Measurements from ENCODE around the gene CTBS.

Gene CTBS, protein sequence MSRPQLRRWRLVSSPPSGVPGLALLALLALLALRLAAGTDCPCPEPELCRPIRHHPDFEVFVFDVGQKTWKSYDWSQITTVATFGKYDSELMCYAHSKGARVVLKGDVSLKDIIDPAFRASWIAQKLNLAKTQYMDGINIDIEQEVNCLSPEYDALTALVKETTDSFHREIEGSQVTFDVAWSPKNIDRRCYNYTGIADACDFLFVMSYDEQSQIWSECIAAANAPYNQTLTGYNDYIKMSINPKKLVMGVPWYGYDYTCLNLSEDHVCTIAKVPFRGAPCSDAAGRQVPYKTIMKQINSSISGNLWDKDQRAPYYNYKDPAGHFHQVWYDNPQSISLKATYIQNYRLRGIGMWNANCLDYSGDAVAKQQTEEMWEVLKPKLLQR

GRCh38 chr1:84573967-84574842 lies at the start of gene CTBS:
TSS of gene CTBS (minus strand) at chr1:84574440. CDS start at chr1:84574415, 25 bp downstream.
- Histone ChIP-seq H3K4me1 (peaks cover 19% of the 10 kb centered on the region), H3K4me3 (peak within 1 kb of the TSS; percentile 80), H3K27ac (peak within 1 kb of the TSS; percentile 95), H3K9me3 (no peaks in the 10 kb centered on the region), H3K27me3 (no peaks in the 10 kb centered on the region), H4K20me1 (no peaks in the 10 kb centered on the region), H3K36me3 (peaks cover 12% of the 10 kb centered on the region), H3K9ac (peak within 1 kb of the TSS; percentile 95), H3K4me2 (peak within 1 kb of the TSS; percentile 92)
- TF ChIP-seq Cebpa-rat (IDR thresholded peaks at IDR 0.05) = no peak

DNA sequence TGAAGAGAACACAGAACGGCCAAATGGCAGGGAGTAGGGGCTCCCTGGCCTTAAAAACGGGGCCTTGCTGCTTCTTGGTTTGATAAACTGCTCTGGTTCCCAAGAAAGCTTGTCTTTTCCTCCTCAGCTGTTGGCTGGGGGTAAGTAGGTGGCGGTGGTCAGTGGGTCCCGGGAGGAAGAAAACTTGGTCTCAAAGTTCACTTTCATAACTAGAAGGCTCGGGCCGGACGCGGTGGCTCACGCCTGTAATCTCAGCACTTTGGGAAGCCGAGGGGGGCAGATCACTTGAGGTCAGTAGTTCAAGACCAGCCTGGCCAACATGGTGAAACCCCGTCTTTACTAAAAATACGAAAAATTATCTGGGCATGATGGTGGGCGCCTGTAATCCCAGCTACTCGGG lies 47.3 kb upstream of the CTBS start:
- Histone ChIP-seq H3K27me3 (no peaks in the 10 kb centered on the region), H3K27ac (no peak overlapping the region), H3K4me2 (peak overlapping the region; percentile 89; the same call in 1 of the 2 replicates), H3K4me3 (no peak overlapping the region), H3K4me1 (peaks cover 12% of the 10 kb centered on the region), H4K20me1 (no peaks in the 10 kb centered on the region), H3K9ac (no peak overlapping the region), H3K9me3 (no peaks in the 10 kb centered on the region), H3K36me3 (no peaks in the 10 kb centered on the region)
- no peak for TF ChIP-seq Cebpa-rat (IDR thresholded peaks at IDR 0.05)

- H3K36me3 ChIP-seq = no peaks in the 10 kb centered on the region
- peak overlapping the region; percentile 69 for H3K27ac ChIP-seq
- peak overlapping the region; percentile 71 for H3K4me3 ChIP-seq
- TF ChIP-seq Cebpa-rat (IDR thresholded peaks at IDR 0.05) = no peak
- peaks cover 12% of the 10 kb centered on the region for H3K4me1 ChIP-seq
- H3K9ac ChIP-seq = peak overlapping the region; percentile 73
- H3K9me3 ChIP-seq = no peaks in the 10 kb centered on the region
- H3K27me3 ChIP-seq = no peaks in the 10 kb centered on the region
- peak overlapping the region; percentile 89 for H3K4me2 ChIP-seq
- H4K20me1 ChIP-seq = no peaks in the 10 kb centered on the region
Observed at GRCh38 chr1:84620720-84621313, 46.6 kb upstream of the CTBS start.

- TF ChIP-seq Cebpa-rat (IDR thresholded peaks at IDR 0.05) = no peak
- no peak overlapping the region for H3K4me3 ChIP-seq
- peaks cover 12% of the 10 kb centered on the region for H3K4me1 ChIP-seq
- no peaks in the 10 kb centered on the region for H3K36me3 ChIP-seq
- no peak overlapping the region for H3K4me2 ChIP-seq
- H4K20me1 ChIP-seq = no peaks in the 10 kb centered on the region
- H3K9ac ChIP-seq = no peak overlapping the region
- H3K27ac ChIP-seq = no peak overlapping the region
- no peaks in the 10 kb centered on the region for H3K27me3 ChIP-seq
- peaks cover 9% of the 10 kb centered on the region for H3K9me3 ChIP-seq
Observed at GRCh38 chr1:84619383-84620102, 45.3 kb upstream of the CTBS start.

GRCh38 chr1:84617349-84617748 lies 43.1 kb upstream of the CTBS start:
- Histone ChIP-seq H3K4me1 (peaks cover 12% of the 10 kb centered on the region), H3K9ac (no peak overlapping the region), H3K4me2 (no peak overlapping the region), H4K20me1 (no peaks in the 10 kb centered on the region), H3K4me3 (no peak overlapping the region), H3K36me3 (no peaks in the 10 kb centered on the region), H3K27ac (no peak overlapping the region), H3K9me3 (peaks cover 31% of the 10 kb centered on the region), H3K27me3 (no peaks in the 10 kb centered on the region)
- no peak for TF ChIP-seq Cebpa-rat (IDR thresholded peaks at IDR 0.05)

DNA sequence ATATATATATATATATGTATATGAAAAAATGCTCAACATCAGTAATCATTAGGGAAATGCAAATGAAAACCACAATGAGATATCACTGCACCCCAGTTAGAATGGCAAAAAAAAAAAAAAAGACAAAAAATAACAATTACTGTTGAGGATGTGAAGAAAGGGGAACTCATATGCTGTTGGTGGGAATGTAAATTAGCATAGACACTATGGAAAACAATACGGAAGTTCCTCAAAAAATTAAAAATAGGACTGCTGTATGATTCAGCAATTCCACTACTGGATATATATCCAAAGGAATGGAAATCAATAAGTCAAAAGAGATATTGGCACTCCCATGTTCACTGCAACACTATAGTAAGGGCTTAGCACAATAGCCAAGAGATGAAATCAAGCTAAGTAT lies 41.5 kb upstream of the CTBS start:
- no peaks in the 10 kb centered on the region for H3K27me3 ChIP-seq
- H4K20me1 ChIP-seq = no peaks in the 10 kb centered on the region
- H3K4me1 ChIP-seq = peaks cover 7% of the 10 kb centered on the region; the same call in 1 of the 2 replicates
- H3K27ac ChIP-seq = no peak overlapping the region
- H3K4me2 ChIP-seq = no peak overlapping the region
- no peaks in the 10 kb centered on the region for H3K36me3 ChIP-seq
- TF ChIP-seq Cebpa-rat (IDR thresholded peaks at IDR 0.05) = no peak
- no peak overlapping the region for H3K4me3 ChIP-seq
- H3K9ac ChIP-seq = no peak overlapping the region
- H3K9me3 ChIP-seq = peaks cover 31% of the 10 kb centered on the region

- no peak for TF ChIP-seq Cebpa-rat (IDR thresholded peaks at IDR 0.05)
- Histone ChIP-seq H3K9me3 (peaks cover 31% of the 10 kb centered on the region), H3K9ac (no peak overlapping the region)
Observed at GRCh38 chr1:84613887-84614286, 39.6 kb upstream of the CTBS start.

DNA sequence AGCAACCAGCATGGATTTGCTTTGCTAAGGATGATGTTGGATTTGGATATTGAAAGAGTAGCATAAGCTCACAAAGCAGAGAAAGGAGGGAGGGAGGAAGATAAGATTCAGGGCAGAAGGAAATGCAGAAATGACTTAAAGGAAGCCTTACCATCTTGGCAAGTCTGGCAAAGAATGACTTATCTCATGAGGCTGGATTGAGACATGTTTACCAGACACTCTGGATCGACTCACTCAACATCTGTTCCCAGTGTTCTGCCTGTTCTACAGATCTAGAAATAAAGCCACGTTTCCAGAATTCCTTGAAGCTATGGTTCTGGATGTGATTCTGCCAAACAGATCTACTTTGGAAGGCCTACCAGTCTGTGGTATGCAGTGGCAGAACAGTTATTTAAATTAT lies 38.8 kb upstream of the CTBS start:
- TF ChIP-seq Cebpa-rat (IDR thresholded peaks at IDR 0.05) = no peak
- H3K36me3 ChIP-seq = no peaks in the 10 kb centered on the region

More at GRCh38 chr1:84613887-84614286, 39.6 kb upstream of the CTBS start:
- H3K4me1 ChIP-seq = no peaks in the 10 kb centered on the region
- H4K20me1 ChIP-seq = no peaks in the 10 kb centered on the region
- no peak overlapping the region for H3K27ac ChIP-seq
- H3K4me2 ChIP-seq = no peak overlapping the region
- H3K36me3 ChIP-seq = no peaks in the 10 kb centered on the region
- H3K27me3 ChIP-seq = no peaks in the 10 kb centered on the region
- H3K4me3 ChIP-seq = no peak overlapping the region

DNA sequence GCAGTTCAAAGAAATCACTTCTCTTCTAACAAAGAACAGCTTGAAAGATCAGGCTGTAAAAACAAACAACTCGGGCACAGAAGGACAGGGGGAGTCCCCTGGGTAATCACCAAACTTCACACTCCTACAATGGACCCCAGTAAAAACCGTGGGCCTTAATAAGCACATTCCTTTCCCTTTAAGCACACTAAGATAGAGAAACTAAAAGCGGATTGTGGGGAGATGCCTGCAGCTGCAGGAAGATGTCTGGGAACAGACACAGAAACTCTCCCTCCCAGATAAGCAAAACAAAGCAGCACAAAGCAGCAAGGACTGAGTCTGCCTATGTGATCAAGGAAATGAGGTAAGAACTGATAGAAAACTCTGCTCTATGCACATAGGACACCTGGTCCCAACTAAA lies 37.6 kb upstream of the CTBS start:
- H3K4me2 ChIP-seq = no peak overlapping the region
- no peak overlapping the region for H3K27ac ChIP-seq
- no peaks in the 10 kb centered on the region for H4K20me1 ChIP-seq
- no peak overlapping the region for H3K4me3 ChIP-seq
- H3K9ac ChIP-seq = no peak overlapping the region
- no peaks in the 10 kb centered on the region for H3K36me3 ChIP-seq
- H3K9me3 ChIP-seq = peaks cover 39% of the 10 kb centered on the region
- H3K27me3 ChIP-seq = no peaks in the 10 kb centered on the region
- TF ChIP-seq Cebpa-rat (IDR thresholded peaks at IDR 0.05) = no peak
- no peaks in the 10 kb centered on the region for H3K4me1 ChIP-seq

More for the DNA sequence above, 38.8 kb upstream of the CTBS start:
- no peak overlapping the region for H3K4me3 ChIP-seq
- H3K4me2 ChIP-seq = no peak overlapping the region
- H4K20me1 ChIP-seq = no peaks in the 10 kb centered on the region
- H3K4me1 ChIP-seq = no peaks in the 10 kb centered on the region
- peaks cover 31% of the 10 kb centered on the region for H3K9me3 ChIP-seq
- H3K27me3 ChIP-seq = no peaks in the 10 kb centered on the region
- no peak overlapping the region for H3K27ac ChIP-seq
- H3K9ac ChIP-seq = no peak overlapping the region

Measured in BLaER1 (cell line).